Measurements from ENCODE around the gene KCTD1.

The KCTD1 gene

GRCh38 chr18:26435415-26436095 is 112.8 kb downstream of the KCTD1 start:
- no peak for DNase-seq (ENCODE audit: low spot score)
- no peak for TF ChIP-seq CTCF (IDR thresholded peaks at IDR 0.05; ENCODE audit: extremely low read depth, missing control alignments)

GRCh38 chr18:26434887-26435286 is 113.5 kb downstream of the KCTD1 start:
- DNase-seq (ENCODE audit: low spot score), result no peak
- TF ChIP-seq CTCF (IDR thresholded peaks at IDR 0.05; ENCODE audit: extremely low read depth, missing control alignments), result no peak

- TF ChIP-seq CTCF (IDR thresholded peaks at IDR 0.05; ENCODE audit: extremely low read depth, missing control alignments), result no peak
- no peak for DNase-seq (ENCODE audit: low spot score)
Observed at GRCh38 chr18:26432651-26433424, 115.5 kb downstream of the KCTD1 start.

- no peak for DNase-seq (ENCODE audit: low spot score)
- TF ChIP-seq CTCF (IDR thresholded peaks at IDR 0.05; ENCODE audit: extremely low read depth, missing control alignments), result no peak
Observed at GRCh38 chr18:26429535-26430226, 118.7 kb downstream of the KCTD1 start.

GRCh38 chr18:26425148-26425531 is 123.2 kb downstream of the KCTD1 start:
- no peak for DNase-seq (ENCODE audit: low spot score)
- no peak for TF ChIP-seq CTCF (IDR thresholded peaks at IDR 0.05; ENCODE audit: extremely low read depth, missing control alignments)

GRCh38 chr18:26424428-26425147 is 123.8 kb downstream of the KCTD1 start:
- TF ChIP-seq CTCF (IDR thresholded peaks at IDR 0.05; ENCODE audit: extremely low read depth, missing control alignments), result no peak
- DNase-seq (ENCODE audit: low spot score), result no peak

Measured in GM20000 (cell line).